ENCODE results near the gene JAGN1. TPM values are rescaled to one million over a fixed set of nuclear protein-coding genes. Genes with fewer than 3 reads are reported as not detected.
A peak's percentile ranks its signal among the peaks of the same experiment; 100 is the strongest.

The JAGN1 gene
- total RNA-seq, 1 donor from 2014 or later = 32.7 TPM

GRCh38 chr3:9930804-9931418 lies 40.5 kb downstream of the JAGN1 start:
- Histone ChIP-seq H3K27ac (no peak overlapping the region), H3K9me3 (ENCODE audit: low read depth) (no peaks in the 10 kb centered on the region), H3F3A (ENCODE audit: low read depth) (peaks cover 14% of the 10 kb centered on the region), H3K36me3 (no peaks in the 10 kb centered on the region), H4K20me1 (ENCODE audit: low read depth) (no peaks in the 10 kb centered on the region), H3K4me2 (no peak overlapping the region), H3K4me3 (no peak overlapping the region), H3K9ac (no peak overlapping the region), H2AFZ (replicated peaks) (no peak overlapping the region), H3K79me2 (ENCODE audit: low read depth) (peaks cover 6% of the 10 kb centered on the region), H3K27me3 (peaks cover 11% of the 10 kb centered on the region), H3K4me1 (peaks cover 8% of the 10 kb centered on the region)
- H3K27me3 Mint-ChIP-seq (ENCODE audit: insufficient read depth, low read depth) = no peaks in the 10 kb centered on the region
- peak overlapping the region; percentile 63 for H3K4me3 Mint-ChIP-seq
- DNase-seq (ENCODE audit: low spot score) = no peak
- no peaks in the 10 kb centered on the region for H3K9me3 Mint-ChIP-seq
- peaks cover 20% of the 10 kb centered on the region for H3K4me1 Mint-ChIP-seq
- peaks cover 2% of the 10 kb centered on the region for H3K36me3 Mint-ChIP-seq
- TF ChIP-seq EZH2phosphoT487 (IDR thresholded peaks at IDR 0.05) (no peak), EZH2 (IDR thresholded peaks at IDR 0.05) (no peak), CTCF (IDR thresholded peaks at IDR 0.05) (no peak)
- no peak overlapping the region for H3K27ac Mint-ChIP-seq

DNA sequence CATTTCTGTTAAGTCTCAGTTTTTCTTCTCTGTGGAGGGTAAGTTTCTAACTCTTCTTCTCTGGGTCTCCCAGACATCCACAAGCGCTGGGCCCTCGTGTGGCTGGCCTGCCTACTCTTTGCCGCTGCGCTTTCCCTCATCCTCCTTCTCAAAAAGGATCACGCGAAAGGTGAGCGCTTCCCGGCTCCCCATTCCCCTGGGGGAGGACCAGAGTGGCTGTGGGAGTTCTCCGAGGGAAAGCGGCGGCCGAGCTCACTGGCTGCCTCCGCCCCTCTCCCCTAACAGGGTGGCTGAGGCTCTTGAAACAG lies 42.1 kb downstream of the JAGN1 start:
- Histone ChIP-seq H3F3A (ENCODE audit: low read depth) (peaks cover 14% of the 10 kb centered on the region), H3K9ac (no peak overlapping the region), H3K9me3 (ENCODE audit: low read depth) (no peaks in the 10 kb centered on the region), H3K27me3 (peaks cover 11% of the 10 kb centered on the region), H2AFZ (replicated peaks) (peak overlapping the region; percentile 77), H3K4me2 (peak overlapping the region; percentile 83), H3K36me3 (no peaks in the 10 kb centered on the region), H3K27ac (no peak overlapping the region), H3K79me2 (ENCODE audit: low read depth) (peaks cover 6% of the 10 kb centered on the region), H3K4me3 (peak overlapping the region; percentile 60), H3K4me1 (peaks cover 8% of the 10 kb centered on the region), H4K20me1 (ENCODE audit: low read depth) (no peaks in the 10 kb centered on the region)
- peaks cover 20% of the 10 kb centered on the region for H3K4me1 Mint-ChIP-seq
- H3K4me3 Mint-ChIP-seq = peak overlapping the region; percentile 99
- no peaks in the 10 kb centered on the region for H3K27me3 Mint-ChIP-seq (ENCODE audit: insufficient read depth, low read depth)
- no peak for DNase-seq (ENCODE audit: low spot score)
- no peak overlapping the region for H3K27ac Mint-ChIP-seq
- TF ChIP-seq CTCF (IDR thresholded peaks at IDR 0.05) = no peak
- no peak for TF ChIP-seq EZH2phosphoT487 (IDR thresholded peaks at IDR 0.05)
- TF ChIP-seq EZH2 (IDR thresholded peaks at IDR 0.05) = no peak
- H3K9me3 Mint-ChIP-seq = no peaks in the 10 kb centered on the region
- peaks cover 2% of the 10 kb centered on the region for H3K36me3 Mint-ChIP-seq

GRCh38 chr3:9932843-9933560 lies 42.6 kb downstream of the JAGN1 start:
- Histone ChIP-seq H3K9me3 (ENCODE audit: low read depth) (no peaks in the 10 kb centered on the region), H3F3A (ENCODE audit: low read depth) (peaks cover 14% of the 10 kb centered on the region), H3K9ac (peak overlapping the region; percentile 65), H3K27ac (peak overlapping the region; percentile 80), H3K4me3 (peak overlapping the region; percentile 60), H4K20me1 (ENCODE audit: low read depth) (no peaks in the 10 kb centered on the region), H2AFZ (replicated peaks) (peak overlapping the region; percentile 77), H3K79me2 (ENCODE audit: low read depth) (peaks cover 6% of the 10 kb centered on the region), H3K4me2 (peak overlapping the region; percentile 83), H3K27me3 (peaks cover 11% of the 10 kb centered on the region), H3K36me3 (no peaks in the 10 kb centered on the region), H3K4me1 (peaks cover 8% of the 10 kb centered on the region)
- peak; percentile 90 for DNase-seq (ENCODE audit: low spot score)
- TF ChIP-seq EZH2phosphoT487 (IDR thresholded peaks at IDR 0.05) = no peak
- TF ChIP-seq CTCF (IDR thresholded peaks at IDR 0.05) = peak; percentile 73
- TF ChIP-seq EZH2 (IDR thresholded peaks at IDR 0.05) = peak; percentile 46
- peak overlapping the region; percentile 99 for H3K4me3 Mint-ChIP-seq
- H3K9me3 Mint-ChIP-seq = no peaks in the 10 kb centered on the region
- H3K4me1 Mint-ChIP-seq = peaks cover 20% of the 10 kb centered on the region
- no peak overlapping the region for H3K27ac Mint-ChIP-seq
- no peaks in the 10 kb centered on the region for H3K27me3 Mint-ChIP-seq (ENCODE audit: insufficient read depth, low read depth)
- H3K36me3 Mint-ChIP-seq = peaks cover 3% of the 10 kb centered on the region
